HUES64 (cell line): ENCODE results near the gene U2AF2.
"Not testable (repeated sequence)": the region's sequence is repeated elsewhere in the genome, so short reads cannot be mapped to it uniquely, and the experiment has no call there.

Experiments used
- H3K27ac ChIP-seq: 2 replicates; pipeline ENCODE4 v1.7.0; 2013; ENCODE audit warnings: low read depth, low read length, inconsistent platforms
- H3K27me3 ChIP-seq: 2 replicates; pipeline ENCODE4 v1.6.1; 2013; ENCODE audit warnings: mild to moderate bottlenecking, low read length; ENCODE audit not compliant: insufficient read depth
- H3K36me3 ChIP-seq: 2 replicates; pipeline ENCODE4 v1.6.1; 2013; ENCODE audit warnings: mild to moderate bottlenecking, low read length; ENCODE audit not compliant: insufficient read depth
- H3K4me1 ChIP-seq: 2 replicates; pipeline ENCODE4 v1.6.1; 2013; ENCODE audit warnings: mild to moderate bottlenecking, low read length, moderate library complexity; ENCODE audit not compliant: insufficient read depth
- H3K4me3 ChIP-seq: 2 replicates; pipeline ENCODE4 v1.5.1; 2013; ENCODE audit warnings: mild to moderate bottlenecking, low read length, moderate library complexity
- H3K9ac ChIP-seq: 2 replicates; pipeline ENCODE4 v1.6.1; 2013; ENCODE audit warnings: mild to moderate bottlenecking, low read depth, low read length
- H3K9me3 ChIP-seq: 2 replicates; pipeline ENCODE4 v1.6.1; 2013; ENCODE audit warnings: low read depth, low read length; ENCODE audit not compliant: insufficient read depth
- WGBS: fragments of 150-250, 120-280 bp; methylation state at CpG from one replicate; pipeline ENCODE4 v1.1.7; 2013; ENCODE audit warnings: missing lambda C conversion rate; 5-methylcytosine and 5-hydroxymethylcytosine counted together

U2AF2 gene

GRCh38 chr19:55711719-55712118 lies 56.9 kb downstream of the U2AF2 start:
- WGBS, result 86% methylated on average over 18 of the region's 18 CpGs

GRCh38 chr19:55712804-55713631 lies 58.2 kb downstream of the U2AF2 start:
- peaks cover 74% of the 10 kb centered on the region for H3K9me3 ChIP-seq
- H3K27me3 ChIP-seq, result no peaks in the 10 kb centered on the region
- no peaks in the 10 kb centered on the region for H3K4me1 ChIP-seq
- no peak overlapping the region; the same call in 1 of the 2 replicates for H3K4me3 ChIP-seq
- no peak overlapping the region for H3K27ac ChIP-seq
- WGBS, result 75% methylated on average over 1 of the region's 3 CpGs
- no peaks in the 10 kb centered on the region for H3K36me3 ChIP-seq
- no peak overlapping the region for H3K9ac ChIP-seq

More at GRCh38 chr19:55711719-55712118, 56.9 kb downstream of the U2AF2 start:
- H3K4me3 ChIP-seq, result no peak overlapping the region
- peaks cover 71% of the 10 kb centered on the region for H3K9me3 ChIP-seq
- H3K27ac ChIP-seq, result no peak overlapping the region
- H3K9ac ChIP-seq, result no peak overlapping the region
- H3K36me3 ChIP-seq, result no peaks in the 10 kb centered on the region
- H3K4me1 ChIP-seq, result no peaks in the 10 kb centered on the region
- H3K27me3 ChIP-seq, result no peaks in the 10 kb centered on the region

GRCh38 chr19:55716531-55716930 lies 61.7 kb downstream of the U2AF2 start:
- WGBS, result 88% methylated on average over 15 of the region's 15 CpGs
- Histone ChIP-seq H3K4me1 (no peaks in the 10 kb centered on the region), H3K27me3 (no peaks in the 10 kb centered on the region), H3K27ac (no peak overlapping the region), H3K9me3 (peaks cover 88% of the 10 kb centered on the region), H3K4me3 (no peak overlapping the region), H3K9ac (no peak overlapping the region), H3K36me3 (no peaks in the 10 kb centered on the region)

- H3K36me3 ChIP-seq, result no peaks in the 10 kb centered on the region
- WGBS, result 87% methylated on average over 11 of the region's 11 CpGs
- H3K9ac ChIP-seq, result no peak overlapping the region
- H3K9me3 ChIP-seq, result peaks cover 86% of the 10 kb centered on the region
- H3K27me3 ChIP-seq, result no peaks in the 10 kb centered on the region
- no peaks in the 10 kb centered on the region for H3K4me1 ChIP-seq
- no peak overlapping the region for H3K4me3 ChIP-seq
- no peak overlapping the region for H3K27ac ChIP-seq
Measured at GRCh38 chr19:55717251-55717650, 62.4 kb downstream of the U2AF2 start.

GRCh38 chr19:55717879-55718711 lies 63.3 kb downstream of the U2AF2 start:
- not testable (repeated sequence) for H3K9ac ChIP-seq, H3K4me3 ChIP-seq, H3K4me1 ChIP-seq, H3K36me3 ChIP-seq, H3K27me3 ChIP-seq, H3K27ac ChIP-seq
- 82% methylated on average over 13 of the region's 13 CpGs for WGBS
- peaks cover 85% of the 10 kb centered on the region for H3K9me3 ChIP-seq

- Histone ChIP-seq H3K4me1 (no peaks in the 10 kb centered on the region), H3K9ac (no peak overlapping the region), H3K27ac (no peak overlapping the region), H3K9me3 (peaks cover 87% of the 10 kb centered on the region), H3K36me3 (no peaks in the 10 kb centered on the region), H3K4me3 (no peak overlapping the region), H3K27me3 (no peaks in the 10 kb centered on the region)
- WGBS, result 61% methylated on average over 5 of the region's 5 CpGs
Measured at GRCh38 chr19:55720214-55720746, 65.4 kb downstream of the U2AF2 start.

GRCh38 chr19:55720801-55721200 lies 66.0 kb downstream of the U2AF2 start:
- Histone ChIP-seq H3K9me3 (peaks cover 87% of the 10 kb centered on the region), H3K27me3 (no peaks in the 10 kb centered on the region), H3K4me1 (no peaks in the 10 kb centered on the region), H3K36me3 (no peaks in the 10 kb centered on the region), H3K9ac (no peak overlapping the region), H3K4me3 (no peak overlapping the region), H3K27ac (no peak overlapping the region)
- WGBS, result 85% methylated on average over 2 of the region's 3 CpGs

- H3K27me3 ChIP-seq, result no peaks in the 10 kb centered on the region
- 82% methylated on average over 8 of the region's 8 CpGs for WGBS
Measured at GRCh38 chr19:55723491-55723890, 68.7 kb downstream of the U2AF2 start.

More at GRCh38 chr19:55723491-55723890, 68.7 kb downstream of the U2AF2 start:
- H3K9ac ChIP-seq, result no peak overlapping the region
- H3K4me1 ChIP-seq, result no peaks in the 10 kb centered on the region
- H3K27ac ChIP-seq, result no peak overlapping the region
- H3K4me3 ChIP-seq, result no peak overlapping the region
- peaks cover 87% of the 10 kb centered on the region for H3K9me3 ChIP-seq
- no peaks in the 10 kb centered on the region for H3K36me3 ChIP-seq
